HG02852 (cell line): ENCODE measurements around the gene UBE2V1.
"Not testable (repeated sequence)": the region's sequence is repeated elsewhere in the genome, so short reads cannot be mapped to it uniquely, and the experiment has no call there.

Experiments
- ATAC-seq: cut with Tn5 transposase; IDR thresholded peaks from one replicate; pipeline ENCODE4 v1.9.1; 2021; ENCODE audit warnings: mild to moderate bottlenecking, moderate library complexity; ENCODE audit not compliant: unreplicated experiment

The UBE2V1 gene

DNA sequence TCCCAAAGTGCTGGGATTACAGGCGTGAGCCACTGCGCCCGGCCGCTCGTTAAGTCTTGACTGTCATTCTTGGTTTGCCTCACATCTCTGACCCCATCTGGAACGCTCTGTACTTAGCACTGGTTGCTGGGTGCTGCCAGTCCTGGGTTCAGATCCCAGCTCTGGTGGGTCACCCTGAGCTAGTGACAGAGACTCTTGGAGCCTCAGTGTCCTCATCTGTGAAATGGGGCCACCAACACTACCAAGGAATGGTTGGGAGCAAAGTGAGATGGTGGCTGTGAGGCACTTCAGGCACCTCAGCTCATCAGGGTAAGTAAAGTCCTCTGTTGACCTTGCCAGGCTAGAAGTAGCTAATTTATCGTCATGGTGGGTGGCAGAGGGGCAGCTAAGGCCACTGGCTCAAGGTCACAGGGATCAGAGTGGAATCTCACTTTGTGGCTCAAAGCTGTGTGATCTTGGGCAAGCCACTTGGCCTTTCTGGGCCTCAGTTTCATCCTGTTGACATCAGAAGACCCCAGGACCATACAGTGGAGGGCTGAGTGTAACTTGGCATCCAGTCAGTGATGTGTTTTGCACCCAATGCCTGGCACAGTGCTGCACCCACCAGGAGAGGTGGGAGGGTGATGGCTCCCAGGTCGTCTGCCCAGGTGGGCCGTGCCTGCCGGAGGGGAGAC is 46.7 kb downstream of the UBE2V1 start:
- ATAC-seq, result no peak

- ATAC-seq, result no peak
These were observed 47.7 kb downstream of the UBE2V1 start for GRCh38 chr20:50065325-50065615.

- ATAC-seq, result not testable (repeated sequence)
These were observed 49.2 kb downstream of the UBE2V1 start for GRCh38 chr20:50063763-50064162.

DNA sequence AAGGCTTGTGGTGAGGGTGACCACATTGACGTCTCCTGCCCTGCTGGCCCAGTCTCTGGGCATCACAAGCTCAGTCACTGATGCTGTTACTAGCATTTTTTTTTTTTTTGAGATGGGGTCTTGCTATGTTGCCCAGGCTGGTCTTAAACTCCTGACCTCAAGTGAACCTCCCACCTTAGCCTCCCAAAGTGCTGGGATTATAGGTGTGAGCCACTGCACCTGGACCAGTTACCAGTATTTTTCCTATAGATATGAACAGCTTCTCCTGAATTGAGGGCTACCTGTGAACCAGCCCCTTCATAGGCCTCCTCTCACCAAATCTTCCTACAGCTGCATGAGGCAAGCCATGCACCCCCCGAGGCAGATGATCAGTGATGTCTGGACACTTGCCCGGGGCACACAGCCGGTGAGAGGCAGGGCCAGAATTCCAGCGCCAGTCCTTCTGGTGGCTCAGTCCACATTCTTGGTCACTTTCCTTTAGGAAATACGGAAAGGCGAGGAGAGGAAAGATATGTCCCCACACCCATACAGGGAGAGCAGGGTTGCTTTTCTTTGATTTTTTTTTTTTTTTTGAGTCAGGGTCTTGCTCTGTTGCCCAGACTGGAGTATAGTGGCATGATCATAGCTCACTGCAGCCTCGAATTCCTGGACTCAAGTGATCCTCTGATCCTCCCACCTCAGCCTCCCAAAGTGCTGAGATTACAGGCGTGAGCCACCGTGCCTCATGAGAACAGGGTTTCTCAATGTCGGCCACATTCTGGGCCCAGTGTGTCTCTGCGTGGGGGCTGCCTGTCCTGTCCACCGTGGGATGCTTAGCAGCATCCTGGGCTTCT is 50.7 kb downstream of the UBE2V1 start:
- ATAC-seq, result no peak

DNA sequence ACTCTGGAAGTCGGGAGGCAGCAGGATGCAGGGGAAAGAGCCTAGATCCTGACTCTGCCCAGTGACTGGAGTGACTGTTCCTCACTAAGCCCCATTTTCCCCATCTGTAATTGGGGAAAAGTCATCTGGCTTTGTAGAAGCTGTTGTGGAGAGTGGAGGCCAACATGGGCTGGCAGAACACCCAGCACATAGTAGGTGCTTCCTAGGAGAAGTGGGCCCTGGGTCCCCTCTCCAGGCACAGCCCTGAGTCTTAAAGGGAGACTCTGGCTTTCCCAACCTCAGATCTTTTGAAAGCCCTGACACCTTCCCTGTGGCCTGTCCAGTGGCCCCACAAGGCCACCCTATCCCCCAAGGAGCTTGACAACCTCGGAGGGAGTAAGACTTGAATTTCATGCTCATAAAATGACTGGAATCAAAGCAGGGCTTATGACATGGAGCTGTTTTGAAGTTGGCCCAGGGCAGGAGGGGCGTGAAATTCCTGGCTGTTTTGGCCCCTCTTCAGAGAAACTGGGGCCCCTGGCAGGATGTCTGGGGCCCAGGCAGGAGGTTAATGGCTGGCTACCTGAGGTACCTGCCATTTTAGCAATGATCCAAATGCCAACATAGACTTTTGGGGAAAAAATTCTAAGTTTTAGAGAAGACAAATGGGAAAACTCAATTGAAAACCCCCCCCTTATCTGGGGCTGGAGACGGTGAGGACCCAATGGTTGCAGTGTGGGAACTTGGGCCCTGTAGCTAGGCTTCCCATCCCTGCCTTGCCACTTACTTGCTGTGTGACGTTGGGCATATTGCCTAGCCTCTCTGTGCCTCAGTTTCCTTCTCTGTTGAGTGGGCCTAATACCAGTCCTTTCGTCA is 51.6 kb downstream of the UBE2V1 start:
- no peak for ATAC-seq

DNA sequence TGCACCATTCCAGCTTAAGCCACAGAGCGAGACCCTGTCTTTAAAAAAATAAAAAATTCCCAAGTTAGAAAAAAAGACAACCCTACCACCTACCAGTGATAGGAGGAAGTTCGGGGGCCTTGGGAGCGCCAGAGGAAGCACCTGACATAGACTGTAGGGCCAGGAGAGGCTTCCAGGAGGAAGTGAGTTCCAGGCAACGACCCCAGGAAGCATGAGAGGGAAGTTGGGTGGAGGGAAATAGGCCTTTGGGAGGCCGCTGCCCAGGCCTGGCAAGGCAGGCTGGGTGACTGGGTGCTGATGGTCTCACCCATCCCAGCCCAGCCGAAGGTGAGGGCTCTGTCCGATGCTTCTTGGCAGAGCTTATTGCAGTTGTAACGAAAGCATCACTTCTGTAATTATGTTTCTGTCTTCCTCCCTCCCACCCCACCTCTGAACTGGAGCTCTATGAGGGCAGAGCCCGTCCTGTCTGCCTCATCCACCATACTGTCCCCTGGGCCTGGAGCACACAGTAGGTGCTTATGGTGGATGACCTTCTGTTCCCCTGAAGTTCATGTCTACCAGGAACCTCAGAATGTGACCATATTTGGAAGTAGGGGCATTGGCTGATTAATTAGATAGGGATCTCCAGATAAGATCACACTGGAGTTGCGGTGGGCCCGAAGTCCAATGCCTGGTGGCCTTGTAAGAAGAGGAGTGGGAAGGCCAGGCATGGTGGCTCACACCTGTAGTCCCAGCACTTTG is 54.1 kb downstream of the UBE2V1 start:
- ATAC-seq, result no peak

DNA sequence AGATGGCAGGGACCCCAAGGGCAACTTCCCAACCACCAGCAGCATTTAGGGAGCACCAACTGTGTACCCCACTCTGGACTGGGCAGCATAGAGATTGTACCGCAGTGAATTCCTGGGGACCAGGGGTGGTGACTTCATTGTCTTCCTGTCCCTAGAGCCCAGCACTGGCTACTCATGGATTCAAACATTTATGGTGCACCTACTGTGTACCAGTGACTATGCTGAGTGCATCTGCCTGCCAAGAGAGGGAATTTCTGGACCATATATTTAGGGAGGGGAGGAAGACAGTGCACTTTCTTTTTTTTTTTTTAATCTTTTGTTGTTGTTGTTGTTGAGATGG is 55.3 kb downstream of the UBE2V1 start:
- no peak for ATAC-seq

DNA sequence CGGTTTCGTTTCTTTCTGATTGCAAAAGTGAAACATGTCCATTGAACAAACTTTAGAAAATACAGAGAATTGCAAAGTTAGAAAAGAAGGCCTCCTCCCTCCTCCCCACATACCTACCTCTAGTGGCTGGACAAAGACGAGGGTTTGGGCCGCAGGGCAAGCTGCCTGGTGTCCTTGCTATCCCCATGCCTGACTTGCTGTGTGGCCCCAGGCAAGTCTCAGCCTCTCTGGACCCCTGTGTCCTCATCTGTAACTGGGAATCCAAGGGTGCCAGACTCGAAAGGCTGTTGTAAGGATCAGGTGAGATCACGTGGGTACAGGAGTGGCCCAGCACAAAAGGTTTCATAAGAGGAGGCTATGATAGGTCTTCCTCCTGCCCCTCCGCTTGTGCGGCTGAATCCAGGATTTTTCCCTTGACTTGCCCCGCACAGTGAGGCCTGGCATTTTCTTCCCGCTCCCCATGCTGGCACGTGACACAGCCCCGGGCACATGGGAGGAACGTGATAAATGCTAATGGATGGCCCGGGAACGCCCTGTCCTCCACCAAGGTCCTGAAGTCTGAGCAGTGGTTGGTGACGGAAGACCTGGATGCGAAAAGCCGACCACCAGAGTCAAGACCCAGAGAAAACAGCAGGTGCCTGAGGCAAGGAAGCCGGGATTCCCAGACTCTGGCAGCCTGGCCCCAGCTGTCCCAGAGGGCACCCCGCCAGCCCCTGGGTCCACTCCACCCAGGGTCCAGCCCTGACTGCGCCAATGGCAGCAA is 55.8 kb downstream of the UBE2V1 start:
- ATAC-seq, result no peak

DNA sequence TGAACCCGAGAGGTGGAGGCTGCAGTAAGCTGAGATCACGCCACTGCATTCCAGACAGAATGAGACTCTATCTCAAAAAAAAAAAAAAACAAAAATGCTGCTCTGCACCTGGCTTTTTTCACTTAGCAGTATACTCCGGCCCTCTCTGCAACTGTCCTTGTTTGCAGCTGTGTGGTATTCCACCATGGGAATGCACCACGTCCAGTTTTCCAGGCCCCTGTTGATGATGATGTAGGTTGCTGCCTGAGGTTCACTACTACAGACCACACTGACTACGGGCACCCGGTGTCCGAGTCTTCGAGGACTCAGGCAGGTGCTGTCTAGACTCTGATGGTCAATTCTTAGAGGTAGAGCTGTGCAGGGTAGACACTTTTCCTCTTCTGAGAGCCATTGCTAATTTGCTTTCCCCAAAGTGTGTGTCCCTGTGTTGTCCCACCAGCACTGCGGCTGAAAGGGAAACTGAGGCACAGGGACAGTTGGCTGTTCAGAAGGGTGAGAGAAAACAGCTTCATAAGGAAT is 56.5 kb downstream of the UBE2V1 start:
- no peak for ATAC-seq

DNA sequence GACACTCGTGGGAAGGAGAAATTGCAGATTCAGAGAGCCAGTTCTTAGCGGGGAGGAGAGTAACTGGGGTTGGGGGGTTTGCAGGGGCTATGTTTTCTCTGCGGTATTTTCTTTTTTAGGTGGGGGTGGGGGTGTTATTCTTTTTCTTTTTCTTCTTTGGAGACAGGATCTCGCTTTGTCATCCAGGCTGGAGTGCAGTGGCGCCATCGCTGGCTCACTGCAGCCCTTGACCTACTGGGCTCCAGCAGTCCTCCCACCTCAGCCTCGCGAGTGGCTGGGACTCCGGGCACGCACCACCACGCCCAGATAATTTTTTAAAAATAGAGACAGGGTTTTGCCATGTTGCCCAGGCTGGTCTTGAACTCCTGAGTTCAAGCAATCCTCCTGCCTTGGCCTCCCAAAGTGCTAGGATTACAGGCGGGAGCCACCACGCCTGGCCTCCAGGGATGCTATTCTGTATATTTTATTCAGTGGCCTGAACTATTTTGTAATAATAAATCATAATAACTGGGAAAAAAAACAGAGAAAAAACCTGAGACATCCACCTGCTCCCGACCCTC is 57.3 kb downstream of the UBE2V1 start:
- ATAC-seq, result no peak

DNA sequence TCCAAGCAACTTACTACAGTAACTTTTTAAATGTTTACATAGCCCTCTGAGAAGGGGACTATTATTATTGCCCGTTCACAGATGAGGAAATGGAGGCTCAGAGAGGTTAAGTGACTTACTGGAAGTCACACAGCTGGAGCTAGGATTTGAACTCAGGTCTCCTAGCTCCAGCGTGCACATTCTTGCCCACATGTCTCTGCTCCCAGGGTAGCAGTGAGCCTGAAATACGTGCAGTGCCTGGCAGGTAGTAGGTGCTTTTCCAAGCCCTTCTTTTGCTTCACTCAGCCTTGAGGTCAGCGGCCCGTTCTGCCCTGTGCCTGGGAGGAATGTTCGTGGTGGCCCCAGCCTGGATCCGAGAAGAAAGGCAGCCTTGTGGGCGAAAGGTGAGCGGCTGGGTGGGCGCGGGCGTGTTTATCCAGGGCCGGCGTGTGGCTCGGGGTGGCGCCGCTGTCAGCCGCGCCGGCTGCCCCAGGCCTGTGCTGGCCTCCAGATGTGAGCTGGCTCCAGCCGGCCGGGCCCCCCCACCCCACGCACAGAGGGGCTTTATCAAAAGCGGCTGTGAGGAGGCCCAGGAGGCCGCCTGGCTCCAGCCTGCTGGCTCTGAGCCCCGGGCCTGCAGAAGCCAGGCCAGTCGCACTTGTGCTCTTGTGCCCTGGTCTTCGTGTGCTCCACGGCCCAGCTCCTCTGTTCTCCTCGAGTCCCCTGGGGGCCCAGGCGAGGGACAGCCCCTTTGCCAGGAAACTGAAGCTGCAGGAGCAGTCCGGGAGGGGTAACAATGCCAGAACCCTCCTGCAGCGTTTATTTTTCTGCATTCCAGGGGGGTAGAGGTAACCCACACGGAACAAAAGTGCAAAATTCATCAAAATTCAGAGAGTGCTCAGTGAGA is 58.1 kb downstream of the UBE2V1 start:
- ATAC-seq, result no peak

DNA sequence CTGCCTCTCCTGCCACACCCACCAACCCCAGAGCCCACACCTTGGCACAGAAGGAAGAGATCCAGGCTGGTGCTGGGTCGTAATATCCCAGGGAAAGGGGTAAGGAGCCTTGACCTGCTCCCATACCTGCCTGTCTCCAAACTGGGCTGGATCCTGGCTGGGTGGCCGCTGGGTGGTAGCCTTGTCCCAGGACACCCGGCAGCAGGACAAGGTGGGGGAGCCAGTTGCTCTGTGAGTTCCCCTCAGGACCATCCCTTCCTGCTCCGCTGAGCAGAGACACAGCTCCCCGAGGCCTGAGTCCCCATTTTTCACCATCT is 58.8 kb downstream of the UBE2V1 start:
- ATAC-seq, result no peak

DNA sequence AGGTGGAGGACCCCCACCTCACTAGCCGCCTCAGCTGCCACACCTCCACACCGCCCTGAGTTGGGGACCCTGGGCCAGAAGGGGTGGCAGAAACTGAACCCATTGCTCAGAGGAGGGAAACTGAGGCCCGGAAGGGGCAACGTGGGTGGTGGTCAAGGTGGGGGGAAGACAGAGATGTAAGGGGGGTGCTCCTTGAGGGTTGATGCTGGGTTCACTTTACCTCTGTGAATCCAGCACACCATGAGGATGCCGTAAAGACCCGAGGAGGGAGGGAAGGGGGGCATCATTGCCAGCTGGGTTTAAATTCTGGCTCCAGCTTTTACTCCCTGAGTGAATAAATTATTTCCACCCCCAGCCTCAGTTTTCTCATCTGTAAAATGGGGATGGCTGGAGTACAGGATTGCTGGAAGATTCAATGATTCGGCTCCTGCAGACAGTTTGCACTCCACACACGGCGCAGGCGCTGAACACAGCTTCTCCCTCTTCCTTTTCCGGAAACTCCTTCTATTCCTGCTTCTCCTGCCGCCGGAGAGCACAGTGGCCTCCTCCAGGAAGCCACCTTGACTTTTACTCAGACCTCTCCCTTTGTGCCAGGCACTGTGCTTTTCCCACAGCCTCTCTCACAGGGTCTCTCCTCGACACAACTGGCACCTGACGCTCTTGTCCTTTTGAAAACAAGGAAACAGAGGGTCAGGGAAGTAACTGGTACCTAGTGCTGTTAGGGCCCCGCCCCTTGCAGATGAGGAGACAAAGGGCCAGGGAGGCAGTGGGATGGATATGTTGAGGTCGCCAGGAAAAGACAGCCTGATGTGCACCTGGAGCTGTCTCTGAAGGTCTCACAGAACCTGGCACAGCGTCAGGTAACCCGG is 59.4 kb downstream of the UBE2V1 start:
- no peak for ATAC-seq

- ATAC-seq, result no peak
These were observed 60.2 kb downstream of the UBE2V1 start for GRCh38 chr20:50052550-50053361.

GRCh38 chr20:50050660-50051308 is 62.2 kb downstream of the UBE2V1 start:
- no peak for ATAC-seq

- ATAC-seq, result no peak
These were observed 62.7 kb downstream of the UBE2V1 start for GRCh38 chr20:50050214-50050613.
